ENCODE data around the gene SIRT2.

- TF ChIP-seq POLR2A (IDR thresholded peaks at IDR 0.05): no peak
- TF ChIP-seq, protein P1, sequence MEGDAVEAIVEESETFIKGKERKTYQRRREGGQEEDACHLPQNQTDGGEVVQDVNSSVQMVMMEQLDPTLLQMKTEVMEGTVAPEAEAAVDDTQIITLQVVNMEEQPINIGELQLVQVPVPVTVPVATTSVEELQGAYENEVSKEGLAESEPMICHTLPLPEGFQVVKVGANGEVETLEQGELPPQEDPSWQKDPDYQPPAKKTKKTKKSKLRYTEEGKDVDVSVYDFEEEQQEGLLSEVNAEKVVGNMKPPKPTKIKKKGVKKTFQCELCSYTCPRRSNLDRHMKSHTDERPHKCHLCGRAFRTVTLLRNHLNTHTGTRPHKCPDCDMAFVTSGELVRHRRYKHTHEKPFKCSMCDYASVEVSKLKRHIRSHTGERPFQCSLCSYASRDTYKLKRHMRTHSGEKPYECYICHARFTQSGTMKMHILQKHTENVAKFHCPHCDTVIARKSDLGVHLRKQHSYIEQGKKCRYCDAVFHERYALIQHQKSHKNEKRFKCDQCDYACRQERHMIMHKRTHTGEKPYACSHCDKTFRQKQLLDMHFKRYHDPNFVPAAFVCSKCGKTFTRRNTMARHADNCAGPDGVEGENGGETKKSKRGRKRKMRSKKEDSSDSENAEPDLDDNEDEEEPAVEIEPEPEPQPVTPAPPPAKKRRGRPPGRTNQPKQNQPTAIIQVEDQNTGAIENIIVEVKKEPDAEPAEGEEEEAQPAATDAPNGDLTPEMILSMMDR (IDR thresholded peaks at IDR 0.05 in 4 of 5, conservative IDR thresholded peaks at IDR 0.05 in 1 of 5): no peak
Measured at GRCh38 chr19:38892841-38893240, 6.6 kb downstream of the SIRT2 start.
